HG03108 (cell line): ENCODE results near the gene GAPDH.
"Not testable (repeated sequence)": the region's sequence is repeated elsewhere in the genome, so short reads cannot be mapped to it uniquely, and the experiment has no call there.

Experiments
- ATAC-seq: cut with Tn5 transposase; IDR thresholded peaks from one replicate; pipeline ENCODE4 v1.9.1; 2021; ENCODE audit warnings: moderate library complexity; ENCODE audit not compliant: unreplicated experiment

The GAPDH gene

GRCh38 chr12:6528539-6529235, 5.6 kb upstream of the GAPDH start:
- ATAC-seq: no peak

DNA sequence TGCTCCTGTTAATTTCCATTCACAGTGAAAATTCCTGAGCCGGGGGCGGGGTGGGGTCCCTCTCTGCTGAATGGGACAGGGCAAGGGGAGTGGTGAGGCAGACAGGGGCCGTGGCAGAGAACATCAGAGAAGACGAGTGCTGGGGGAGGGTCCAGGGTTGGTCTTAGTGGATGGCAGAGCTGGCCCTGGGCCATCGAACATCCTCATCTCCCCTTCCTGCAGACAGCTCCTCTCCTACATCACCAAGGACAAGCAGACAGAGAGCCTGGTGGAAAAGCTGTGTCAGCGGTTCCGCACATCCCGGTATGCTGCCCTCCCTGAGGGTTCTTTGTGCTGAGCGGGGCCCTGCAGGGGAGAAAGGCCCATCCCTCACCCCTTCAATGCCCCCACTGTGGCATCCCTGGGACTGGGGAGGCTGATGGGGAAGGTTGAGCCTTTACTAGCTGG, 5.0 kb upstream of the GAPDH start:
- no peak for ATAC-seq

DNA sequence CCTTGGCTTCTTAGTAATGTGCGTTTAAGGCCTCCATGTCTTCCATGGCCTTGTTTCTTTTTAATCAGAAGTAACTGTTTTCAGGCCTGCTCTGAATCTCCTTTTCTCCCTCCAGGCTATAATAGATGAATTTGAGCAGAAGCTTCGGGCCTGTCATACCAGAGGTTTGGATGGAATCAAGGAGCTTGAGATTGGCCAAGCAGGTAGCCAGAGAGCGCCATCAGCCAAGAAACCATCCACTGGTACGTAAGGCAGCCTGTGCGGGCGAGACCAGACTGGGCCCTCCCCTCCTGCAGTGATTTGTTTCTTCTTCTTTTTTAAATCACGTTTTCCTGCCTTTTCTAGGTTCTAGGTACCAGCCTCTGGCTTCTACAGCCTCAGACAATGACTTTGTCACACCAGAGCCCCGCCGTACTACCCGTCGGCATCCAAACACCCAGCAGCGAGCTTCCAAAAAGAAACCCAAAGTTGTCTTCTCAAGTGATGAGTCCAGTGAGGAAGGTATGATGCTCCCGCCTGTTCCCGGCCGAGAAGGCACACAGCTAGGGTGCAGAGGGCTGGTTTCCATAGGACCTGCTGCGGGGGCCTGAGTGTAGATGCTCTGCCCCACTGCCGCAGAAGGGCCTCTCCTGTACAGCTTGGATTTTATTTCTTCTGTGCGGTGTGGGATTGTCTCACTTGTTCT, 3.6 kb upstream of the GAPDH start:
- ATAC-seq: no peak

- ATAC-seq: peak; percentile 24
Measured at GRCh38 chr12:6532051-6532926, 2.0 kb upstream of the GAPDH start.

- ATAC-seq: peak; percentile 15
Measured at GRCh38 chr12:6532927-6533652, 1.2 kb upstream of the GAPDH start.

DNA sequence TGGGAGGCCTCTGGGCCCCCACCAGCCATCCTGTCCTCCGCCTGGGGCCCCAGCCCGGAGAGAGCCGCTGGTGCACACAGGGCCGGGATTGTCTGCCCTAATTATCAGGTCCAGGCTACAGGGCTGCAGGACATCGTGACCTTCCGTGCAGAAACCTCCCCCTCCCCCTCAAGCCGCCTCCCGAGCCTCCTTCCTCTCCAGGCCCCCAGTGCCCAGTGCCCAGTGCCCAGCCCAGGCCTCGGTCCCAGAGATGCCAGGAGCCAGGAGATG, 729 bp upstream of the GAPDH start:
- ATAC-seq: peak; percentile 3

GRCh38 chr12:6534695-6534944, 303 bp downstream of the GAPDH start:
- no peak for ATAC-seq

DNA sequence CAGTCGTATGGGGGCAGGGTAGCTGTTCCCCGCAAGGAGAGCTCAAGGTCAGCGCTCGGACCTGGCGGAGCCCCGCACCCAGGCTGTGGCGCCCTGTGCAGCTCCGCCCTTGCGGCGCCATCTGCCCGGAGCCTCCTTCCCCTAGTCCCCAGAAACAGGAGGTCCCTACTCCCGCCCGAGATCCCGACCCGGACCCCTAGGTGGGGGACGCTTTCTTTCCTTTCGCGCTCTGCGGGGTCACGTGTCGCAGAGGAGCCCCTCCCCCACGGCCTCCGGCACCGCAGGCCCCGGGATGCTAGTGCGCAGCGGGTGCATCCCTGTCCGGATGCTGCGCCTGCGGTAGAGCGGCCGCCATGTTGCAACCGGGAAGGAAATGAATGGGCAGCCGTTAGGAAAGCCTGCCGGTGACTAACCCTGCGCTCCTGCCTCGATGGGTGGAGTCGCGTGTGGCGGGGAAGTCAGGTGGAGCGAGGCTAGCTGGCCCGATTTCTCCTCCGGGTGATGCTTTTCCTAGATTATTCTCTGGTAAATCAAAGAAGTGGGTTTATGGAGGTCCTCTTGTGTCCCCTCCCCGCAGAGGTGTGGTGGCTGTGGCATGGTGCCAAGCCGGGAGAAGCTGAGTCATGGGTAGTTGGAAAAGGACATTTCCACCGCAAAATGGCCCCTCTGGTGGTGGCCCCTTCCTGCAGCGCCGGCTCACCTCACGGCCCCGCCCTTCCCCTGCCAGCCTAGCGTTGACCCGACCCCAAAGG, 804 bp downstream of the GAPDH start:
- ATAC-seq: no peak

DNA sequence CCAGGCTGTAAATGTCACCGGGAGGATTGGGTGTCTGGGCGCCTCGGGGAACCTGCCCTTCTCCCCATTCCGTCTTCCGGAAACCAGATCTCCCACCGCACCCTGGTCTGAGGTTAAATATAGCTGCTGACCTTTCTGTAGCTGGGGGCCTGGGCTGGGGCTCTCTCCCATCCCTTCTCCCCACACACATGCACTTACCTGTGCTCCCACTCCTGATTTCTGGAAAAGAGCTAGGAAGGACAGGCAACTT, 1.3 kb downstream of the GAPDH start:
- no peak for ATAC-seq

DNA sequence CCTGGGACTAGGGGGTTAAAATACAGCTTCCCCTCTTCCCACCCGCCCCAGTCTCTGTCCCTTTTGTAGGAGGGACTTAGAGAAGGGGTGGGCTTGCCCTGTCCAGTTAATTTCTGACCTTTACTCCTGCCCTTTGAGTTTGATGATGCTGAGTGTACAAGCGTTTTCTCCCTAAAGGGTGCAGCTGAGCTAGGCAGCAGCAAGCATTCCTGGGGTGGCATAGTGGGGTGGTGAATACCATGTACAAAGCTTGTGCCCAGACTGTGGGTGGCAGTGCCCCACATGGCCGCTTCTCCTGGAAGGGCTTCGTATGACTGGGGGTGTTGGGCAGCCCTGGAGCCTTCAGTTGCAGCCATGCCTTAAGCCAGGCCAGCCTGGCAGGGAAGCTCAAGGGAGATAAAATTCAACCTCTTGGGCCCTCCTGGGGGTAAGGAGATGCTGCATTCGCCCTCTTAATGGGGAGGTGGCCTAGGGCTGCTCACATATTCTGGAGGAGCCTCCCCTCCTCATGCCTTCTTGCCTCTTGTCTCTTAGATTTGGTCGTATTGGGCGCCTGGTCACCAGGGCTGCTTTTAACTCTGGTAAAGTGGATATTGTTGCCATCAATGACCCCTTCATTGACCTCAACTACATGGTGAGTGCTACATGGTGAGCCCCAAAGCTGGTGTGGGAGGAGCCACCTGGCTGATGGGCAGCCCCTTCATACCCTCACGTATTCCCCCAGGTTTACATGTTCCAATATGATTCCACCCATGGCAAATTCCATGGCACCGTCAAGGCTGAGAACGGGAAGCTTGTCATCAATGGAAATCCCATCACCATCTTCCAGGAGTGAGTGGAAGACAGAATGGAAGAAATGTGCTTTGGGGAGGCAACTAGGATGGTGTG, 1.9 kb downstream of the GAPDH start:
- ATAC-seq: no peak

DNA sequence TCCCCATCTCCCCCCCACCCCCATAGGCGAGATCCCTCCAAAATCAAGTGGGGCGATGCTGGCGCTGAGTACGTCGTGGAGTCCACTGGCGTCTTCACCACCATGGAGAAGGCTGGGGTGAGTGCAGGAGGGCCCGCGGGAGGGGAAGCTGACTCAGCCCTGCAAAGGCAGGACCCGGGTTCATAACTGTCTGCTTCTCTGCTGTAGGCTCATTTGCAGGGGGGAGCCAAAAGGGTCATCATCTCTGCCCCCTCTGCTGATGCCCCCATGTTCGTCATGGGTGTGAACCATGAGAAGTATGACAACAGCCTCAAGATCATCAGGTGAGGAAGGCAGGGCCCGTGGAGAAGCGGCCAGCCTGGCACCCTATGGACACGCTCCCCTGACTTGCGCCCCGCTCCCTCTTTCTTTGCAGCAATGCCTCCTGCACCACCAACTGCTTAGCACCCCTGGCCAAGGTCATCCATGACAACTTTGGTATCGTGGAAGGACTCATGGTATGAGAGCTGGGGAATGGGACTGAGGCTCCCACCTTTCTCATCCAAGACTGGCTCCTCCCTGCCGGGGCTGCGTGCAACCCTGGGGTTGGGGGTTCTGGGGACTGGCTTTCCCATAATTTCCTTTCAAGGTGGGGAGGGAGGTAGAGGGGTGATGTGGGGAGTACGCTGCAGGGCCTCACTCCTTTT, 2.7 kb downstream of the GAPDH start:
- no peak for ATAC-seq

DNA sequence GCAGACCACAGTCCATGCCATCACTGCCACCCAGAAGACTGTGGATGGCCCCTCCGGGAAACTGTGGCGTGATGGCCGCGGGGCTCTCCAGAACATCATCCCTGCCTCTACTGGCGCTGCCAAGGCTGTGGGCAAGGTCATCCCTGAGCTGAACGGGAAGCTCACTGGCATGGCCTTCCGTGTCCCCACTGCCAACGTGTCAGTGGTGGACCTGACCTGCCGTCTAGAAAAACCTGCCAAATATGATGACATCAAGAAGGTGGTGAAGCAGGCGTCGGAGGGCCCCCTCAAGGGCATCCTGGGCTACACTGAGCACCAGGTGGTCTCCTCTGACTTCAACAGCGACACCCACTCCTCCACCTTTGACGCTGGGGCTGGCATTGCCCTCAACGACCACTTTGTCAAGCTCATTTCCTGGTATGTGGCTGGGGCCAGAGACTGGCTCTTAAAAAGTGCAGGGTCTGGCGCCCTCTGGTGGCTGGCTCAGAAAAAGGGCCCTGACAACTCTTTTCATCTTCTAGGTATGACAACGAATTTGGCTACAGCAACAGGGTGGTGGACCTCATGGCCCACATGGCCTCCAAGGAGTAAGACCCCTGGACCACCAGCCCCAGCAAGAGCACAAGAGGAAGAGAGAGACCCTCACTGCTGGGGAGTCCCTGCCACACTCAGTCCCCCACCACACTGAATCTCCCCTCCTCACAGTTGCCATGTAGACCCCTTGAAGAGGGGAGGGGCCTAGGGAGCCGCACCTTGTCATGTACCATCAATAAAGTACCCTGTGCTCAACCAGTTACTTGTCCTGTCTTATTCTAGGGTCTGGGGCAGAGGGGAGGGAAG, 3.5 kb downstream of the GAPDH start:
- ATAC-seq: not testable (repeated sequence)

GRCh38 chr12:6538420-6539313, 4.3 kb downstream of the GAPDH start:
- ATAC-seq: no peak

GRCh38 chr12:6539314-6539682, 5.0 kb downstream of the GAPDH start:
- no peak for ATAC-seq

GRCh38 chr12:6539707-6540134, 5.4 kb downstream of the GAPDH start:
- no peak for ATAC-seq

DNA sequence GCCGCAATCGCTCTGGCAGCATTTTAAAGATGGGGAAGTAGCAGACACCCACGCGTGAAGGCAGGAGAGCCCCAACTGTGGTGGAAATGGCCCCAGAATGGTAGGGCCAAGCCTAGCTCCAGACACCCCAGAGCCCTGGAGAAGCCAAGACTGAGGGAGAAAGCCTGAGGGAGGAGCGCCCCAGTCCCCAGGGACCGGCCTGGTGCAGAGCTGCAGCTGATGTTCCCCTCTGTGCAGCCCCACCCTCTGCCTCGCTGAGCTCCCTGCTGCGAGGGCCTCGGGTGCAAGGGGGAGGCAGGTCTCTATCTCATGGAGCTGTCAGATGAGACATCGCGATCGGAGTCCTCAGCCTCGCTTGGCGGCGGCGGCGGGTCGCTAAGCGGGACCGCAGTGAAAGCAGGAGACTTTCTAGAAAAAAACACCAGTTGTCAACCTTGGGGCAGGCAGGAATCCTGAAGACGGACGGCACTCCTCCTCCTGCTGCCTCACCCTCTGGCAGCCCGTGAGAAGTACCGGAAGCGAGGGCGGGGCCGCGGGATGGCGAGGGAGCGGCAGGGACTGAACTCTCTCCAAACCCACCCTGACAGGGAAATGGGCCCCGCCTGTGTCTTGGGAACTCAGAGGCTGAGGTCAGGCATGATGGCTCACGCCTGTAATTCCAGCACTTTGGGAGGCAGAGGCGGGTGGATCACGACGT, 6.0 kb downstream of the GAPDH start:
- no peak for ATAC-seq
